ENCODE measurements around the gene MZT1.
"Not testable (repeated sequence)": the region's sequence is repeated elsewhere in the genome, so short reads cannot be mapped to it uniquely, and the experiment has no call there.

Gene MZT1

GRCh38 chr13:72727417-72728289 is at the start of gene MZT1, which contains the start of gene BORA:
MZT1 (minus strand) TSS chr13:72727629; CDS start chr13:72727602, 27 bp downstream.
BORA (plus strand) TSS chr13:72727923; CDS start chr13:72728941, 1,018 bp downstream.
- peak; percentile 96 to 97 for DNase-seq

- no peak for DNase-seq
Observed at GRCh38 chr13:72774019-72774418, 46.6 kb upstream of the MZT1 start.

- DNase-seq = no peak
Observed at GRCh38 chr13:72763411-72763810, 36.0 kb upstream of the MZT1 start.

GRCh38 chr13:72760189-72760588 is 32.8 kb upstream of the MZT1 start:
- DNase-seq = no peak

- DNase-seq = no peak
Observed at GRCh38 chr13:72757792-72758535, 30.5 kb upstream of the MZT1 start.

- DNase-seq = no peak
Observed at GRCh38 chr13:72754111-72754510, 26.7 kb upstream of the MZT1 start.

GRCh38 chr13:72751220-72751619 is 23.8 kb upstream of the MZT1 start:
- DNase-seq = no peak

GRCh38 chr13:72745260-72745659 is 17.8 kb upstream of the MZT1 start:
- DNase-seq = no peak

GRCh38 chr13:72740015-72740414 is 12.6 kb upstream of the MZT1 start:
- no peak for DNase-seq

GRCh38 chr13:72737033-72737432 is 9.6 kb upstream of the MZT1 start:
- no peak for DNase-seq

GRCh38 chr13:72728290-72728605 is 819 bp upstream of the MZT1 start:
- no peak for DNase-seq

GRCh38 chr13:72726726-72727416 is 558 bp downstream of the MZT1 start:
- DNase-seq = peak in 1 of 2 experiments; percentile 70

GRCh38 chr13:72726185-72726584 is 1.2 kb downstream of the MZT1 start:
- not testable (repeated sequence) for DNase-seq

GRCh38 chr13:72716776-72717175 is 10.7 kb downstream of the MZT1 start:
- no peak for DNase-seq

- DNase-seq = no peak
Observed at GRCh38 chr13:72700509-72700908, 26.9 kb downstream of the MZT1 start.

GRCh38 chr13:72698164-72698563 is 29.3 kb downstream of the MZT1 start:
- DNase-seq = no peak

- DNase-seq = no peak
Observed at GRCh38 chr13:72696579-72696978, 30.9 kb downstream of the MZT1 start.

- no peak for DNase-seq
Observed at GRCh38 chr13:72694314-72694713, 33.1 kb downstream of the MZT1 start.

GRCh38 chr13:72693832-72694231 is 33.6 kb downstream of the MZT1 start:
- DNase-seq = no peak

- no peak for DNase-seq
Observed at GRCh38 chr13:72692884-72693514, 34.4 kb downstream of the MZT1 start.

GRCh38 chr13:72689181-72689696 is 38.2 kb downstream of the MZT1 start:
- no peak for DNase-seq

GRCh38 chr13:72686766-72687165 is 40.7 kb downstream of the MZT1 start:
- DNase-seq = no peak

- no peak for DNase-seq
Observed at GRCh38 chr13:72680353-72680752, 47.1 kb downstream of the MZT1 start.
